Subcutaneous abdominal adipose tissue (tissue), 5 donors: Measurements from ENCODE around the gene CELSR1.

Source experiments
- H3K27ac ChIP-seq: one replicate; pipeline ENCODE4 v1.7.0; 2013; ENCODE audit warnings: low read depth, mild to moderate bottlenecking, inconsistent platforms, low read length, moderate library complexity
- H3K27me3 ChIP-seq, 5 donors: one replicate each; pipeline ENCODE4 v1.7.0; 2013; ENCODE audit warnings: low read length in 5 of 5, inconsistent platforms in 1 of 5; ENCODE audit not compliant: control insufficient read depth in 5 of 5, insufficient read depth in 4 of 5
- H3K36me3 ChIP-seq, 5 donors: one replicate each; pipeline ENCODE4 v1.7.0; 2013; ENCODE audit warnings: low read length in 5 of 5; ENCODE audit not compliant: control insufficient read depth in 5 of 5, insufficient read depth in 5 of 5
- H3K4me1 ChIP-seq, 5 donors: one replicate each; pipeline ENCODE4 v1.7.0; 2013; ENCODE audit warnings: low read length in 5 of 5, mild to moderate bottlenecking in 3 of 5, moderate library complexity in 1 of 5; ENCODE audit not compliant: control insufficient read depth in 5 of 5, insufficient read depth in 5 of 5
- H3K4me3 ChIP-seq, 5 donors: one replicate each; pipeline ENCODE4 v1.7.0; 2013; ENCODE audit warnings: low read length in 5 of 5, low read depth in 1 of 5
- H3K9ac ChIP-seq, 5 donors: one replicate each; pipeline ENCODE4 v1.7.0; 2013; ENCODE audit warnings: low read length in 5 of 5, mild to moderate bottlenecking in 4 of 5, moderate library complexity in 3 of 5
- H3K9me3 ChIP-seq, 5 donors: one replicate each; pipeline ENCODE4 v1.7.0; 2013; ENCODE audit warnings: low read length in 5 of 5; ENCODE audit not compliant: control insufficient read depth in 5 of 5
- donor health status: healthy.
- donor health status: healthy.
- donor health status: healthy.
- donor health status: healthy.
- donor health status: healthy.

The CELSR1 gene

GRCh38 chr22:46421267-46421666, 116.2 kb downstream of the CELSR1 start:
- Histone ChIP-seq H3K27ac (no peak overlapping the region), H3K36me3 (no peaks in the 10 kb centered on the region), H3K27me3 (peaks cover 7 to 20% (median 8%) of the 10 kb centered on the region in 5 donors), H3K9ac (no peak overlapping the region), H3K4me3 (no peak overlapping the region), H3K9me3 (peaks cover 0 to 7% (median 0%) of the 10 kb centered on the region in 5 donors), H3K4me1 (peaks cover 0 to 11% (median 2%) of the 10 kb centered on the region in 5 donors)

GRCh38 chr22:46419754-46420571, 117.5 kb downstream of the CELSR1 start:
- Histone ChIP-seq H3K27ac (no peak overlapping the region), H3K27me3 (peaks cover 7 to 24% (median 9%) of the 10 kb centered on the region in 5 donors), H3K9ac (no peak overlapping the region), H3K36me3 (no peaks in the 10 kb centered on the region), H3K4me3 (no peak overlapping the region), H3K4me1 (peaks cover 0 to 11% (median 2%) of the 10 kb centered on the region in 5 donors), H3K9me3 (no peaks in the 10 kb centered on the region)

GRCh38 chr22:46418827-46419226, 118.6 kb downstream of the CELSR1 start:
- H3K27me3 ChIP-seq: peaks cover 7 to 33% (median 16%) of the 10 kb centered on the region in 5 donors
- H3K4me3 ChIP-seq: no peak overlapping the region
- H3K9ac ChIP-seq: no peak overlapping the region
- no peaks in the 10 kb centered on the region for H3K36me3 ChIP-seq
- H3K4me1 ChIP-seq: peaks cover 0 to 11% (median 2%) of the 10 kb centered on the region in 5 donors
- H3K9me3 ChIP-seq: no peaks in the 10 kb centered on the region
- H3K27ac ChIP-seq: no peak overlapping the region

- peaks cover 0 to 11% (median 2%) of the 10 kb centered on the region in 5 donors for H3K4me1 ChIP-seq
- H3K9ac ChIP-seq: no peak overlapping the region
- no peaks in the 10 kb centered on the region for H3K9me3 ChIP-seq
- H3K4me3 ChIP-seq: no peak overlapping the region
- no peak overlapping the region for H3K27ac ChIP-seq
- H3K36me3 ChIP-seq: no peaks in the 10 kb centered on the region
- peaks cover 7 to 40% (median 19%) of the 10 kb centered on the region in 5 donors for H3K27me3 ChIP-seq
Measured at GRCh38 chr22:46417769-46418168, 119.7 kb downstream of the CELSR1 start.

- H3K27me3 ChIP-seq: peaks cover 9 to 43% (median 26%) of the 10 kb centered on the region in 5 donors
- no peaks in the 10 kb centered on the region for H3K9me3 ChIP-seq
- H3K27ac ChIP-seq: no peak overlapping the region
- H3K36me3 ChIP-seq: no peaks in the 10 kb centered on the region
- H3K4me3 ChIP-seq: no peak overlapping the region
- H3K9ac ChIP-seq: no peak overlapping the region
- H3K4me1 ChIP-seq: peaks cover 0 to 11% (median 2%) of the 10 kb centered on the region in 5 donors
Measured at GRCh38 chr22:46416891-46417580, 120.4 kb downstream of the CELSR1 start.

GRCh38 chr22:46416520-46416871, 120.9 kb downstream of the CELSR1 start:
- Histone ChIP-seq H3K9me3 (no peaks in the 10 kb centered on the region), H3K4me3 (no peak overlapping the region), H3K27me3 (peaks cover 13 to 43% (median 29%) of the 10 kb centered on the region in 5 donors), H3K27ac (no peak overlapping the region), H3K9ac (no peak overlapping the region), H3K36me3 (no peaks in the 10 kb centered on the region), H3K4me1 (peaks cover 0 to 11% (median 2%) of the 10 kb centered on the region in 5 donors)

GRCh38 chr22:46415776-46416519, 121.5 kb downstream of the CELSR1 start:
- no peak overlapping the region for H3K9ac ChIP-seq
- no peak overlapping the region for H3K4me3 ChIP-seq
- no peak overlapping the region for H3K27ac ChIP-seq
- no peaks in the 10 kb centered on the region for H3K36me3 ChIP-seq
- peaks cover 13 to 43% (median 29%) of the 10 kb centered on the region in 5 donors for H3K27me3 ChIP-seq
- H3K4me1 ChIP-seq: peaks cover 0 to 11% (median 2%) of the 10 kb centered on the region in 5 donors
- H3K9me3 ChIP-seq: no peaks in the 10 kb centered on the region

- peaks cover 0 to 11% (median 2%) of the 10 kb centered on the region in 5 donors for H3K4me1 ChIP-seq
- no peak overlapping the region for H3K9ac ChIP-seq
- no peak overlapping the region for H3K4me3 ChIP-seq
- no peaks in the 10 kb centered on the region for H3K36me3 ChIP-seq
- no peaks in the 10 kb centered on the region for H3K9me3 ChIP-seq
- H3K27me3 ChIP-seq: peaks cover 13 to 43% (median 28%) of the 10 kb centered on the region in 5 donors
- H3K27ac ChIP-seq: no peak overlapping the region
Measured at GRCh38 chr22:46414704-46415103, 122.7 kb downstream of the CELSR1 start.

- no peak overlapping the region for H3K27ac ChIP-seq
- peaks cover 13 to 38% (median 29%) of the 10 kb centered on the region in 5 donors for H3K27me3 ChIP-seq
- no peak overlapping the region for H3K9ac ChIP-seq
- H3K36me3 ChIP-seq: no peaks in the 10 kb centered on the region
- H3K9me3 ChIP-seq: no peaks in the 10 kb centered on the region
- H3K4me3 ChIP-seq: no peak overlapping the region
- peaks cover 0 to 11% (median 0%) of the 10 kb centered on the region in 5 donors for H3K4me1 ChIP-seq
Measured at GRCh38 chr22:46413725-46414379, 123.6 kb downstream of the CELSR1 start.
